Immature natural killer cell (primary cell): ENCODE results near the gene CCDC127. TPM values are rescaled to one million over a fixed set of nuclear protein-coding genes. Genes with fewer than 3 reads are reported as not detected.

Experiments used
- DNase-seq, 3 donors: peaks; one replicate each; pipeline ENCODE4 v3.0.0; 2022; ENCODE audit warnings: mixed read lengths in 1 of 3
- H3K27ac Mint-ChIP-seq, 6 donors: one replicate each; pipeline ENCODE4 v1.8.0; 2020; ENCODE audit warnings: mixed read lengths in 6 of 6, mild to moderate bottlenecking in 5 of 6, inconsistent platforms in 4 of 6, moderate library complexity in 3 of 6
- H3K27me3 Mint-ChIP-seq, 3 donors: one replicate each; pipeline ENCODE4 v1.8.0; 2020 to 2021; ENCODE audit warnings: low read depth in 3 of 3, mild to moderate bottlenecking in 3 of 3, mixed read lengths in 3 of 3, moderate library complexity in 3 of 3, inconsistent platforms in 1 of 3
- H3K36me3 Mint-ChIP-seq, 3 donors: one replicate each; pipeline ENCODE4 v1.8.0; 2020; ENCODE audit warnings: mixed read lengths in 3 of 3, inconsistent platforms in 2 of 3, mild to moderate bottlenecking in 2 of 3
- H3K4me1 Mint-ChIP-seq, 2 donors: one replicate each; pipeline ENCODE4 v1.8.0; 2020; ENCODE audit warnings: inconsistent platforms in 2 of 2, mild to moderate bottlenecking in 2 of 2, mixed read lengths in 2 of 2, moderate library complexity in 1 of 2
- H3K4me3 Mint-ChIP-seq, 5 donors: one replicate each; pipeline ENCODE4 v1.8.0; 2020; ENCODE audit warnings: mild to moderate bottlenecking in 5 of 5, mixed read lengths in 5 of 5, inconsistent platforms in 3 of 5, moderate library complexity in 3 of 5
- H3K9me3 Mint-ChIP-seq, 6 donors: one replicate each; pipeline ENCODE4 v1.8.0; 2020; ENCODE audit warnings: mild to moderate bottlenecking in 6 of 6, mixed read lengths in 6 of 6, inconsistent platforms in 4 of 6, moderate library complexity in 3 of 6
- polyA plus RNA-seq, 3 donors: library from polyadenylated mRNA; unstranded; fragments of 300-500 nt; fragmentation: Illumina TruSeq; gene quantifications; one replicate each; pipeline ENCODE4 v1.2.3, GENCODE V29; 2021

CCDC127 gene
- polyA plus RNA-seq, 3 donors from 2014 or later = 2.4 to 3.8 (median 3.6) TPM

DNA sequence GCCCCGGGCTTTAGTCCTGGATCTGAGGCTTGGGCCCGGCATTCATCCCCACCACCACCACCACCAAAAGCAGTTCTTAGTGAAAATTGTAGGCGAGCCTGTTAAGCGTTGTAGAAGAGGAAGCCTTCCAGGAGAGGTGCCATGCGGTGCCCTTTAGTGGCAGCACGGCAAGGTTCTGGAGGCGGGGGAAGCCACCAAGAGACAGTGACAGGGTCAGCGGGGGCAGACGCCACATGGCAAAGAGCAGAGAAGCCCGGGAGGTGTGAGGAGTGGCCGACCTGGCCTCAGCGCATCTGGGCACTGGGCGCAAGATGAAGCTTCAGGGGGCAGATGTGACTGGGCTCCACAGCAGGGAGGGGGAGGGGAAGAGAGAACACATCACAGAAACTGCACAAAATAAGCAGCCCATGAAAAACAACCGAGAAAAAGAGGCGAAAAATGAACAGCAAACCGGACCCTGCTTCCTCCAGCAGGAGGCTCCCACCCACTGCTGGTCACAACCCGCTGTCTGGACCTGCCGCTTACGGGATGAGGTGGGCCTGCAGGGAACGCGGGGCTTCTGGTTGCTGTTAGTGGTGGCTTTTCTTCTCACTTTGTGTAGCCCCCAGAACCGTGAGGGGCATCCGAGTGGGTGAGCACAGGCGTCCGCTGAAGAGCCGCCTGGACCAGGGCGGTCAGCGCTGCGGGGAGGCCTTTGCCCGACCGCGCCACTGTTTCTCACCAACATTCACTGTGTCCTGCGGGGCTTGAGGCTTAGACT is 22.4 kb downstream of the CCDC127 start:
- Mint-ChIP-seq H3K27me3 (peaks cover 2 to 3% (median 2%) of the 10 kb centered on the region in 3 donors), H3K4me1 (no peaks in the 10 kb centered on the region), H3K9me3 (no peaks in the 10 kb centered on the region), H3K4me3 (no peak overlapping the region), H3K36me3 (peaks cover 0 to 3% (median 0%) of the 10 kb centered on the region in 3 donors), H3K27ac (no peak overlapping the region)
- DNase-seq = no peak

DNA sequence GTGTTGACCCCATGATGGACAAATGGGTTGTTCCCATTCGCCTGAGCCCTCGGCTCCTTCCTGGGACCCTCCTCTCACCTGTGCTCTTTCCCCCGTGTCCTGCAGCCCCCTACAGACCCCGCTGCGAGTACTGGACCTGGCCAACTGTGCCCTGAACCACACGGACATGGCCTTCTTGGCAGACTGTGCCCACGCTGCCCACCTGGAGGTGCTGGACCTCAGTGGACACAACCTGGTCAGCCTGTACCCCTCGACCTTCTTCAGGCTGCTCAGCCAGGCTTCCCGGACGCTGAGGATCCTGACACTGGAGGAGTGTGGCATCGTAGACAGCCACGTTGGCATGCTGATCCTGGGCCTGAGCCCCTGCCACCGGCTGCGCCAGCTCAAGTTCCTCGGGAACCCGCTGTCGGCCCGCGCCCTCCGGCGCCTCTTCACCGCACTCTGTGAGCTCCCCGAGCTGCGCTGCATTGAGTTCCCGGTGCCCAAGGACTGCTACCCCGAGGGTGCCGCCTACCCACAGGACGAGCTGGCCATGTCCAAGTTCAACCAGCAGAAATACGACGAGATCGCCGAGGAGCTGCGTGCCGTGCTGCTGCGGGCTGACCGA is 23.2 kb downstream of the CCDC127 start:
- no peaks in the 10 kb centered on the region for H3K4me1 Mint-ChIP-seq
- no peaks in the 10 kb centered on the region for H3K9me3 Mint-ChIP-seq
- DNase-seq = no peak
- peaks cover 2 to 5% (median 3%) of the 10 kb centered on the region in 3 donors for H3K27me3 Mint-ChIP-seq
- no peaks in the 10 kb centered on the region for H3K36me3 Mint-ChIP-seq
- H3K4me3 Mint-ChIP-seq = no peak overlapping the region
- H3K27ac Mint-ChIP-seq = no peak overlapping the region

DNA sequence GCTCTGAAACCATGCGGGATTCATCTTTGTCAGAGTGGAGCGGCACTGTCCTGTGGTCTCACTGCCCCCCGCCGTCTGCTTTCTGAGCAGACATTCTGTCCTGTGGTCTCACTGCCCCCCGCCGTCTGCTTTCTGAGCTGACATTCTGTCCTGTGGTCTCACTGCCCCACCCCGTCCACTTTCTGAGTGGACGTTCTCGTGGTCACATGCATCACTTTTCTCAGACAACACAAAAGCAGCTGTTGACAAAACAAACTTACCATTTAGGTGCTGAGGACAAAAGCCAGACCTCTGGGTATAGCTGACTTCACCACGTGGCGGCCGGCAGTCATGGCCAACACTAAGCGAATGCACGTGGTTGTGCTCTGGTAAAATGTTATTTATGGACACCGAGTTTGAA is 23.9 kb downstream of the CCDC127 start:
- Mint-ChIP-seq H3K4me3 (no peak overlapping the region), H3K9me3 (no peaks in the 10 kb centered on the region), H3K27ac (no peak overlapping the region), H3K36me3 (no peaks in the 10 kb centered on the region), H3K4me1 (no peaks in the 10 kb centered on the region), H3K27me3 (peaks cover 2 to 5% (median 3%) of the 10 kb centered on the region in 3 donors)
- no peak for DNase-seq

DNA sequence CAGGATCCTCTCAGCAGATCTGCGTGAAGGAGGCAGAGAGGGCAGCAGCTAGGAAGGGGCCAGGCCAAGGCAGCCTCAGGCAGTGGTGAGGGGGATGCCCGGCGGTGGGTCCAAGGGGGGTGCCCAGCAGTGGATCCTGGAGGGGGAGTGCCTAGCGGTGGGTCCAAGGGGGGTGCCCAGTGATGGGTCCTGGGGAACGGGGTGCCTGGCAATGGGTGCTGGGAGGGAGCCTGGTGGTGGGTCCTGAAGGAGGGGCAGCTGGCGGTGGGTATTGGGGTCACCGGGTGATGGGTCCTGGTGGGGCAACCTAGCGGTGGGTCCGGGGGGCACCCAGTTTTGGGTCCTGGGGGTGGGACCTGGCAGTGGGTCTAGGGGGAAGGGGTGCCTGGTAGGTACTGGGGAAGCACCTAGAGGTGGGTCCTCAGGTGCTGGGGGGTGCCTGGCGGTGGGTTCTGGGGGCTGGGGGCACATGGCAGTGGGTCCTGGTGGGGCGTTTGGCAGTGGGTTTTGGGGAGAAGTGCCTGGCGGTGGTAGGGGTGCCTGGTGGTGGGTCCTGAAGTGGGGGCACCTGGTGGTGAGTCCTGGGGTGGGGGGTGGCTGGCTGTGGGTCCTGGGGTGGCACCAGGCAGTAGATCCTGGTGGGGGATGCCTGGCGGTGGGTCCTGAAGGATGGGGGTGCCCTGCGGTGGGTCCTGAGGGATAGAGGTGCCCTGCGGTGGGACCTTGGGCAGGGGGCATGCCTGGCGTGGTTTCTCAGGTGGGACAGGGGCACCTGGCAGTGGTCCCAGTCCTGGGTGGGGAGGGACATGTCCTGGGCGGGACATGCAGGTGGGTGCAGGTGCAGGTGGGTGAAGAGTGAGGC is 24.8 kb downstream of the CCDC127 start:
- Mint-ChIP-seq H3K4me1 (peaks cover 6% of the 10 kb centered on the region in 2 donors), H3K9me3 (no peaks in the 10 kb centered on the region), H3K4me3 (no peak overlapping the region), H3K27me3 (peaks cover 3 to 11% (median 5%) of the 10 kb centered on the region in 3 donors), H3K27ac (no peak overlapping the region), H3K36me3 (no peaks in the 10 kb centered on the region)
- no peak for DNase-seq

DNA sequence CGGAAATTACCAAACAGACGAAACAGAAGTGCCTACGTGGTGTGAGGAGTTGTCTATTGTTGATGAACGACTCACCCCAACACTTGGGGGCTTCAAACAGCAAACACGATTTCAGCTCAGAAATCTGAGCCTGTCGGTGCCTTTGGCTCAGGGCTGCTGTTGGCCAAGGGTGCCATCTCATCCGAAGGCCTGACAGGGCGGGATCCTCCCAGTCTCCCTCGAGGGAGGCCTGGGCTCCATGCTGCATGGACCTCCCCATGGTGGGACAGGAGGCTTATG is 25.3 kb downstream of the CCDC127 start:
- H3K27me3 Mint-ChIP-seq = peaks cover 3 to 11% (median 5%) of the 10 kb centered on the region in 3 donors
- H3K4me1 Mint-ChIP-seq = peaks cover 6 to 7% of the 10 kb centered on the region in 2 donors
- no peak overlapping the region for H3K4me3 Mint-ChIP-seq
- no peaks in the 10 kb centered on the region for H3K9me3 Mint-ChIP-seq
- DNase-seq = no peak
- H3K36me3 Mint-ChIP-seq = no peaks in the 10 kb centered on the region
- no peak overlapping the region for H3K27ac Mint-ChIP-seq

DNA sequence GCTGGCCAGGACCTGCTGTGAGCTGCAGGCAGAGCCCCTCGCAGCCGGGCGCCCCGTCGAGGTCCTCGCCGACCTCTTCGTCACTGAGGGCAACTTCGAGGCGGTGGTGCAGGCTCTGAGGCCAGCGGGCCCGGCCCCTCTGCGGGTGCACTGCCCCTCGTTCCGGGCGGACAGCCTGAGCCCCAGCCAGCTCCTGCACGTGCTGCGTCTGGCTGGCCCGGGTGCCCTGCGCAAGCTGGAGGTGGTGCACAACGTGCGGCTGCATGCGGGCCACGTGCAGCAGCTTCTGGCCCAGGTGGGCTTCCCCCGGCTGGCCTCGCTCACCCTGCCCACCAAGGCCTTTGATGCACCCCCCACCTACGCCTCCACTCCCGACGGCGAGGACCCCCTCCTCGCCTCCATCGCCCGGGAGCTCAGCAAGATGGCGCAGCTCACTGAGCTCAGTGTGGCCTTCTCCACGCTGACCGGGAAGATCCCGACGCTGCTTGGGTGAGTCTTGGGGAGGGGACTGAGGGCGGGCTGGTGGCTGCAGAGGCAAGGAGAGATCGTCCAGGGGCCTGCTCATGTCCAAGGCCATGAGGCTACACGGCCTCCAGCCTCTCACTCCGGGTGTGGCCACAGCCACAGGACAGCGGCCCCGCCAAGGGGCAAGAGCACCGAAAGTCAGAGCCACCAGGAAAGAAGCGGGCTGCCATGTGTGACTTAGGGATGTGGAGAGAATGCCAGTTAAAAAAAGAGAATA is 25.8 kb downstream of the CCDC127 start:
- DNase-seq = no peak
- Mint-ChIP-seq H3K36me3 (no peaks in the 10 kb centered on the region), H3K27ac (no peak overlapping the region), H3K27me3 (peaks cover 3 to 11% (median 5%) of the 10 kb centered on the region in 3 donors), H3K4me3 (no peak overlapping the region), H3K9me3 (no peaks in the 10 kb centered on the region), H3K4me1 (peaks cover 6 to 7% of the 10 kb centered on the region in 2 donors)

DNA sequence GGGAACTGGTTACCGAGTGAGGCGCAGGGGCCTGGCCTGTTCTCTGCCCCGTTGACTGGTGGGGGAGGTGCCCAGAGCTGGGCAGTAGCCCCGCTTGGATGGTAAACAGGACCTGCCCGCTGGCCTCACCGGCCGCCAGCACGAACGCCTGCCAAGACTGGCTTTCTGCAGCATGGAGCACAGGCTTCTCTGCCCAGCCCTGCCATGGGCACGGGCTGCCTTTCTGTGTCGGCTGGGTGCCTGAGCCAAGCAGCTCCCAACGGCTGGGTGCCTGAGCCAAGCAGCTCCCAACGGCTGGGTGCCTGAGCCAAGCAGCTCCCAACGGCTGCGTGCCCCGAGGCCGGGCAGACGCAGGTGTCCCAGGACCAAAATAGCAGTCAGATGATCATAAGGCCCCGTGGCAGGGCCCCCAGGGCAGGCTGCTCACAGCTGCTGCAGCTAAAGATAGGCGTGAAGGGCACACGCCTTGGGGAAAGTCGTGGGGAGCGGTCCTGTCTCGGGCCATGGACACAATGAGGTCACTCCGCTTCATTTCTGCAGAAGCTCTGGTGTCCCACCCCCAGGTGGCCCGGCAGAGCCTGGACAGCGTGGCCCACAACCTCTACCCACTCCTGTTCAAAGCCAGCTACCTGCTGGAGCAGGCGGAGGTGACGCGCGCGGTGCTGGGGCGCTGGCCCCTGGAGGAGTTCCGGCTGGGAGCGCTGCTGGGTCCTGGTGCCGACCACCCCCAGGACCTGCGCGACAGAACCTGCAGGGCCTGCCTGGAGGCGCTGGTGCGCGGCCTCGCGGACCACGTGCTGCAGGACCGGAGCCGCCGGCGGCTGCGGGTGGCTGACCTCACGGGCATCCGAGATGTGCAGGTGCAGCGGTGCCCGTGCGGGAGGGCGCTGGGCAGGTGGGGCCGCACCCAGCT is 26.7 kb downstream of the CCDC127 start, which contains the start of gene LRRC14B:
LRRC14B (plus strand) TSS at position 460 of the 913 bp plus-strand sequence; CDS start at position 504, 44 bp downstream.
- H3K27ac Mint-ChIP-seq = peak within 1 kb of the TSS in 1 of 6 donors; percentile 7

DNA sequence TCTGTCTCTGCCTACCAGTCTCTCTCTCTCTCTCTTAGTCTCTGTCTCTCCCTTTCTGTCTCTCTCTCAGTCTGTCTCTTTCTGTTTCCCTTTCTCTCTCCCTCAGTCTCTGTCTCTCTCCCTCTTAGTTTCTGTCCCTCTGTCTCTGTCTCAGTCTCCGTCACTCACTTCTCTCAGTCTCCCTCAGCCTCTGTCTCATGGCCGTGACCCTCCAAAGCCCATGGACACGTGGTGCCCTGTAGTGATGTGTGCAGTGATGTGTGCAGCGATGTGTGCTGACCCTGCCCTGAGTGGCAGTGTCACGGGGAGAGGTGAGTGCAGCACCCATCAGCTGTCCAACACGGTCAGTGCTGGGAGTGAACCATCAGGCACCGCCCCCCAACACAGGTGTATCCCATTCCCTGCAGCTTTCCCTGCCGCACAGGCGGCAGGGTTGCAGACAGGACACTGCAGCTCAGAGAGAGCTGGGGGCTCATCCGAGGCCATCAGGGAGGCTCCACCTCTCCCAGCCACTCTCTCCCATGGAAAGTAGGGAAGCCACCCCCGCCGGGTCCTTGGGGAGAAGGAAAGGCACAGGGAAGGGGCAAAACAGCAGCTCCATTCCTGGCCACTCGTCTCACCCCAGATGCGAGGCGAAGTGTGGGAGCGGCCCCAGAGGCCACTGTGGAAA is 27.5 kb downstream of the CCDC127 start:
- H3K4me1 Mint-ChIP-seq = peaks cover 6 to 7% of the 10 kb centered on the region in 2 donors
- no peaks in the 10 kb centered on the region for H3K36me3 Mint-ChIP-seq
- H3K27me3 Mint-ChIP-seq = peaks cover 3 to 11% (median 5%) of the 10 kb centered on the region in 3 donors
- no peak for DNase-seq
- H3K4me3 Mint-ChIP-seq = no peak overlapping the region
- H3K9me3 Mint-ChIP-seq = no peaks in the 10 kb centered on the region
- H3K27ac Mint-ChIP-seq = peak overlapping the region in 1 of 6 donors; percentile 7

More for the DNA sequence above, 26.7 kb downstream of the CCDC127 start, which contains the start of gene LRRC14B:
- DNase-seq = no peak
- H3K4me3 Mint-ChIP-seq = no peak within 1 kb of the TSS
- peaks cover 3 to 11% (median 5%) of the 10 kb centered on the region in 3 donors for H3K27me3 Mint-ChIP-seq
- H3K4me1 Mint-ChIP-seq = peaks cover 6 to 7% of the 10 kb centered on the region in 2 donors
- no peaks in the 10 kb centered on the region for H3K36me3 Mint-ChIP-seq
- no peaks in the 10 kb centered on the region for H3K9me3 Mint-ChIP-seq

DNA sequence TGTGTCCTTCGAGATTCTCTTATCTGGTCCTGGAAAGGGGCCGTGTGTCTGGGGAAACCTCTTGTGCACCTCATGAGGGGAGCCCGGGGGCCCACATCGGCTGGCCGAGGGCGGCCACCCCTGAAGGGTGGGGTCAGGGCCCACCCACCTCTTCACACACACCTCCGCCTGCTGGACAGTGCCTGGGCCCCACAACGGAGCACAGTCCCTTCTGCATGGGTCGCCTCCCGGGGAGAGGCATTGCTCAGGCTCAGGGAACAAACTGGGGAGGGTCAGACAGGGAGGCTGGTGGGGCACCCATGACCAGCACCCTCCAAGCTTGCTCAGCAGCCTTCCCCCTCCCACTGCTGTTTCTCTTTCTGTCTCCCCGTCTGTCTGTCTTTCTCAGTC is 28.0 kb downstream of the CCDC127 start:
- Mint-ChIP-seq H3K36me3 (no peaks in the 10 kb centered on the region), H3K27me3 (peaks cover 4 to 10% (median 7%) of the 10 kb centered on the region in 3 donors), H3K9me3 (no peaks in the 10 kb centered on the region), H3K4me3 (no peak overlapping the region), H3K27ac (peak overlapping the region in 1 of 6 donors; percentile 7), H3K4me1 (peaks cover 6 to 7% of the 10 kb centered on the region in 2 donors)
- no peak for DNase-seq

DNA sequence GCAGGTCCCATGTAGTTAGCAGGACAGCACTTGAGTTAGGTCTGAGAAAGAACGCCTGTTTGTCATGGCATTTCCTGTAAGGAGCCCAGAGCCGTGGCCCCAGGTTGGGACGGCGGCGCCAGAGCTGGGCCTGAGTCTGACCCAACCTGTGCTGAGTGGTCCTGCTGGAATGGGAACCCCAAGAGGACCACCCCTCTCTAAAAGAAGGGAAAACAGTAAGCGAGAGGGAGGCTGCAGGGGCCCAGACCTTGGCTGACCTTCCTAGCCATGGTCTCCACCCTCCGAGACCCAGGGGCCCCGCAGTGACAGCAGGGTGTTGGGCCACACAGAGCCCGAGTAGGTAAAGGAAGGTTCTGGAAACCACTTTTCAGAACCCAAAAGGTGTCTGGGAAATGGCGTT is 28.5 kb downstream of the CCDC127 start:
- Mint-ChIP-seq H3K36me3 (no peaks in the 10 kb centered on the region), H3K4me3 (no peak overlapping the region), H3K27me3 (peaks cover 4 to 12% (median 7%) of the 10 kb centered on the region in 3 donors), H3K27ac (no peak overlapping the region), H3K9me3 (no peaks in the 10 kb centered on the region), H3K4me1 (peaks cover 6 to 7% of the 10 kb centered on the region in 2 donors)
- DNase-seq = no peak

DNA sequence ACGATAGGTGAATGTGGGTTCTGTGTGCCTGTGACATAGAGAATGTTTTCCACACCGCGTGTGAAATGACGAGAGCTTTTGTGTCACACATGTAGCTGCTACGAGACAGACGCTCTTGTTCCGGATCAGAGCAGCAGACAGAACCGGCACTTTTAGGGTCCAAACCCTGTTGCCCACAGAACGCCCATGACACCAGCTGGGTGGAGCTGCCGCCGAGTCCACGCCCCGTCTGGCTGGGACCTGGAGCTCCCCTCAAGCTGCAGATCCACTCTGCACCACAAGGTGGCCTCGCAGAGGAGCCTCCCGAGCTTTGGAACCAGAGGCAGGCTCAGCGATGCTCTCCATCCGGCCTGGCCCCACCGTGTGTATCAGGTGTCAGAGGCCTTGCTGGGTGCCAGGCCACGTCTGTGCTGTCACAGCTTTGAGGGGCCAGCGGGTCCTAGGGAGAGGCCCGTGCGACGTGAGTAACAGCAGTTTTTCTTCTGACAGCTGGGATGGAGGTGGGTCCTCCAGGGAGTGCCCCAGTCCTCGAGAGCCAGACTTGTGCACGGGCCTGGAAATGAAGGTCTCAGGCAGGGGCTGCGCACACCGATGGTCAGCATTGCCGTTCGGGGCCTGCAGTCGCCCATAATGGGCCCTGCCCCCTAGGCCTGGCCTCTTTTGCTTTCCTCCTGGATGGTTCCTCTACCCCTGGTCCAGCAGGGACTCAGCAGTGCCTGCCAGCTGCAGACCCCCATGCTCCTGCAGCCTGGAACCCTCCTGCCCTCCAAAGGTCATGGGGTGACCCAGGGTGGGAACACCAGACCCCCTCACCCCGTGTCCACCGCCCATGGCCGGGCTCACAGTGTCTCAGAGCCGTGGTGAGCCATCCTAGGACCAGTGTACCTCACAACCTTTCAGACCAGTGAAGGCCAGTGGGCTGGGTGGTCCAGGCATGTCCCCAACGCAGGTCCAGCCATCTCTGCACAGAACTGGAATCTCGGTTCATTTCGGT is 29.2 kb downstream of the CCDC127 start:
- Mint-ChIP-seq H3K4me1 (peaks cover 6 to 7% of the 10 kb centered on the region in 2 donors), H3K36me3 (no peaks in the 10 kb centered on the region), H3K4me3 (peak overlapping the region; percentile 24 to 61 (median 55)), H3K9me3 (no peaks in the 10 kb centered on the region), H3K27me3 (peaks cover 4 to 12% (median 7%) of the 10 kb centered on the region in 3 donors), H3K27ac (peak overlapping the region in 4 of 6 donors; percentile 34 to 82 (median 47))
- peak; percentile 80 to 83 (median 82) for DNase-seq
